Measurements from ENCODE around the gene IQCB1.
A peak's percentile ranks its signal among the peaks of the same experiment; 100 is the strongest.
"Not testable (repeated sequence)": the region's sequence is repeated elsewhere in the genome, so short reads cannot be mapped to it uniquely, and the experiment has no call there.

Gene IQCB1

DNA sequence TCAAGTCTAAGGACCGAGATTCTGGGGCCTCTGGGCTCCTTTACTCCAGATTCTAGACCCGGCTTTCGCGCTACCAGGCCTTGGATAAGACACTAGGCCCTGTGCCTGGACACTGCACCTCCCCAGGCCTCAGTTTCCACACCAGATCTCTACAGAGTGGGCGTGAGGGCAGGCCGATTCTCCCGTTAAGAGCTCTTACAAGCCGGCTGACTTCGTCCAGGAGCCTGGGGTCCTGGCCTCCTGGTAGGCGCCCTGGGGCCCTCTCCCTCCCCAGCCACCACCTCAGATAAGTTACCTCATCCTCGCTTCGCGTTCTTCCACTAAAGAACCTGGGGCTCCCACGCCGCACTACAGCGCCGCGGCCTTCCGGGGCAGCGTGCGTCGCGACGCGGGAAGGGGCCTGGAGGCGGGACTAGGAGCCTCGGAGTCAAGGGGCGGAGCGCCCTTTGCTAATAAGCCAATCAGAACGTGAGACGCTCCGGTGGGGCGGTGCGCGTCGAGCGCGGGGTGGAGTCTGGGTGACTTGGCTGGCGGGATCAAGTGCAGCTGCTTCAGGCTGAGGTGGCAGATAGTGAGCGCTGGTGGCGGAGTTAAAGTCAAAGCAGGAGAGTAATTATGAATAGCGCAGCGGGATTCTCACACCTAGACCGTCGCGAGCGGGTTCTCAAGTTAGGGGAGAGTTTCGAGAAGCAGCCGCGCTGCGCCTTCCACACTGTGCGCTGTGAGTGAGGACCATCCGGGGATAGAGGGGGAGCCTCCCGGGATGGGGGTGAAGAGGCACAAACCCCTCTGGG is at the start of gene IQCB1, which contains the start of gene EAF2:
IQCB1 (minus strand) TSS at position 390 of the 794 bp plus-strand sequence. CDS start 6,100 bp downstream, outside the sequence.
EAF2 (plus strand) TSS at position 539 of the 794 bp plus-strand sequence; CDS start at position 616, 77 bp downstream.
- peak; percentile 89 to 92 for DNase-seq (ENCODE audit: low read depth in 2 of 2)

- no peak for DNase-seq (ENCODE audit: low read depth in 2 of 2)
Measured at GRCh38 chr3:121883507-121883906, 48.6 kb upstream of the IQCB1 start.

- no peak for DNase-seq (ENCODE audit: low read depth in 2 of 2)
Measured at GRCh38 chr3:121878411-121878810, 43.6 kb upstream of the IQCB1 start.

DNA sequence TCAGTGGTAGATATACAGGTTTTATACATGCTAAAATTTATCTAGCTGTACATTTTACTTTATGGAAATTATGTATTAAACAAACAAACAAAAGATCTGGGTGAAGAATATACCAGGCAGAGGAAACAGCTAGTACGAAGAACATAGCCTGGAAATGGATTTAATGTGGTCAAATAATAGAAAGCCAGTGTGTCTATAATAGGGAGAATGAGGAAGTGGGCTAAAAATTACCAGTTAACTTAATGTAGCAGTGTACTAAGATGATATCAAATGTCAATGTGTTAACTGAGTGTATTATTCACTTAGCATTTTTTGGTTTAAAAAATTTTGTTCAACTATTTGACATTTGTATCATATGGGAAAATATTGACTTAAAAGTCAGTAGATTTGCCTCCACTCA is 36.6 kb upstream of the IQCB1 start:
- no peak for DNase-seq (ENCODE audit: low read depth in 2 of 2)

- no peak for DNase-seq (ENCODE audit: low read depth in 2 of 2)
Measured at GRCh38 chr3:121870717-121871116, 35.9 kb upstream of the IQCB1 start.

- no peak for DNase-seq (ENCODE audit: low read depth in 2 of 2)
Measured at GRCh38 chr3:121869736-121870135, 34.9 kb upstream of the IQCB1 start.

GRCh38 chr3:121863801-121864200 is 28.9 kb upstream of the IQCB1 start:
- DNase-seq (ENCODE audit: low read depth in 2 of 2): no peak

- DNase-seq (ENCODE audit: low read depth in 2 of 2): not testable (repeated sequence)
Measured at GRCh38 chr3:121863247-121863646, 28.4 kb upstream of the IQCB1 start.

DNA sequence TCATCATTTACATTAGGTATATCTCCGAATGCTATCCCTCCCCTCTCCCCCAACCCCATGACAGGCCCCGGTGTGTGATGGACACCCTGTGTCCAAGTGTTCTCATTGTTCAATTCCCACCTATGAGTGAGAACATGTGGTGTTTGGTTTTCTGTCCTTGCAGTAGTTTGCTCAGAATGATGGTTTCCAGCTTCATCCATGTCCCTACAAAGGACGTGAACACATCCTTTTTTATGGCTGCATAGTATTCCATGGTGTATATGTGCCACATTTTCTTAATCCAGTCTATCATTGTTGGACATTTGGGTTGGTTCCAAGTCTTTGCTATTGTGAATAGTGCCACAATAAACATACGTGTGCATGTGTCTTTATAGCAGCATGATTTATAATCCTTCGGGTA is 22.9 kb upstream of the IQCB1 start:
- DNase-seq (ENCODE audit: low read depth in 2 of 2): not testable (repeated sequence)

DNA sequence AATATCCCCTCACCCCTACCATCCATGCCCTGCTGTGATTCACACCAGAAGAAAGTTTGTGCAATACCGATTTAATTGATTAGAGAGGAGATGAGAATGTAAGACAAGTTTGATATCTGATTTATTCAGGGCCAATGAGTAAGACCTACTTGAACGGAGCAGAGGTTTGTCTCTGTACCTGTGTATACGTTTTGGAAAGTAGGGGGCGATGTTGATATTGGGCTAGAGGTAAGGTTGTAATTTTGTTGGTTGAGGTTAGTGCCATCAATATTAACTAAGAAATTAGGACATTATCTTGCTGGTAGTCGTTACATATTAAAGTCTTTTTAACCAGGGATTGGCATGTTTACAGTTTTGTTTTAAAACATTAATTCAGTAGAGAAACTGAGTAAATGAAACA is 20.7 kb upstream of the IQCB1 start:
- no peak for DNase-seq (ENCODE audit: low read depth in 2 of 2)

- DNase-seq (ENCODE audit: low read depth in 2 of 2): no peak
Measured at GRCh38 chr3:121852256-121852655, 17.4 kb upstream of the IQCB1 start.

DNA sequence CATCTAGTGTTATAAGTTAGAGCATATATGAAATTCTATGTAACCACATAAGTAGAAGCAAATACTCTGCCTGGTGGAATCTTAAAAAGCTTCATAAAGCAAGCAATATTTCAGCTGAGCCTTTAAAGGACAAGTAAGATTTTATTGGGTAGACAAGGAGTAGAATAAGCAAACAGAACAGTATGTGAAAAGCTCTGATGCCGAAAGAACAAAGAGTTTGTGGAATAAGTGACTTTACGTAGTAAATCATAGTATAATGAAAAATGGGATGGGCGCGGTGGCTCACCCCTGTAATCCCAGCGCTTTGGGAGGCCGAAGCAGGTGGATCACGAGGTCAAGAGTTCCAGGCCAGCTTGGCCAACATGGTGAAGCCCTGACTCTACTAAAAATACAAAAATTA is 10.0 kb upstream of the IQCB1 start:
- DNase-seq (ENCODE audit: low read depth in 2 of 2): no peak

GRCh38 chr3:121839962-121840361 is 5.1 kb upstream of the IQCB1 start:
- no peak for DNase-seq (ENCODE audit: low read depth in 2 of 2)

GRCh38 chr3:121836481-121836880 is 1.6 kb upstream of the IQCB1 start:
- DNase-seq (ENCODE audit: low read depth in 2 of 2): no peak

DNA sequence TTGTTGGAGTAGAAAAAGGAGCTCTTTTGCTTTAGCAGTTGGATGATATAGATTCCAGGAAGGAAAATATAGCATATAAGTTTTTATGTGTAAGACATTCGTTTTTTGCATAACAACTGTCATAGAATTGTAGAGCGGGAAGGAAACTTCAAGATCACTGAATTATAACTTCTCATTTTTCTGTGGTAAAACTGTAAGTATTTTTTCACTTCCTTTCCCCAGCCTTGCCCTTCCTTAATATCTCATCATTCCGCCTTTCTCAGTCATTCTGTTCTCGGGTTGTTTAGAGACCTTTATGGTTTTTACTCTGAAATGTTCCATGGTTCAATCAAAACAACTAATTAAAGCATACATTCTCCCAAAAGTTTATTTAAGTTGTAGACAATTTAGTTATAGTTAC is 1.2 kb upstream of the IQCB1 start:
- no peak for DNase-seq (ENCODE audit: low read depth in 2 of 2)

DNA sequence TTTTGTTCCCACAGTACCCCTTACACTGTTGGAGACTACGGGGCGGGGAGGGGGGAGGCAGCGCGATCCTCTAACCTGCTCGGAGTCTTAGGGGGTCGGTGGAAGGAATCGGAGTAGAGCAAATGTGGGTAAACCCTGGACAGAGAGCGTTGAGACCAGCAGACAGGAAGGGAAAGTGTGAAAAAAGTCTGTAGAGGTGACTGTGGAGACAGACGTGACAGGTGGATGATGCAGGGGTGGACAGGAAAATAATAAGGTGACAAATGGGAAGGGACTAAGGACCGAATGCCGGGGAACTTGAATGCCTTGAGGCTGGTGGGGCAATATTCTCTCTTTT is 573 bp upstream of the IQCB1 start:
- no peak for DNase-seq (ENCODE audit: low read depth in 2 of 2)

DNA sequence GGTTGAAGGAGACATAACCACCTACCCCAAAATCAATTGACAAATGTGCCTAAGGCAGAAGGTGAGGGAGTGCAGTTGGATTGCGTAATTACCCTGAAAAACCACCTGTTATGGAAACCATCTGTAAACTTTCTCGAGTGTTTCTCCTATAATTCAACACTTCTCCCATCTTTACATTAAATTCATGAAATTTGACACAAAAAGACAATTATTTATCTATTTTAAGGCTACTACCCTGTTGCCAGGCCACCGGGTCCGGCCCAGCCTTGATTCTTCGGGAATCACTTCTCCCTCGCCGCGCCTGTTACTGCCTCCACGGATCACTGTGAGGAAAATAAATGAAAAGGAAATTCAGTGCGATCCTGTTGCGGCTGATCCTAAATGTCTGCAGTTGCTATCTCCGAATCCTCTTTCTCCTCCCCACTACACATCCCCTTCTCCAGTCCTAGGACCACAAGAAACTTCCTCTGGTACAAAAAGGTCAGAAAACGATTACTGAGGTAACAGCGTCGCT is 646 bp downstream of the IQCB1 start:
- DNase-seq (ENCODE audit: low read depth in 2 of 2): no peak

DNA sequence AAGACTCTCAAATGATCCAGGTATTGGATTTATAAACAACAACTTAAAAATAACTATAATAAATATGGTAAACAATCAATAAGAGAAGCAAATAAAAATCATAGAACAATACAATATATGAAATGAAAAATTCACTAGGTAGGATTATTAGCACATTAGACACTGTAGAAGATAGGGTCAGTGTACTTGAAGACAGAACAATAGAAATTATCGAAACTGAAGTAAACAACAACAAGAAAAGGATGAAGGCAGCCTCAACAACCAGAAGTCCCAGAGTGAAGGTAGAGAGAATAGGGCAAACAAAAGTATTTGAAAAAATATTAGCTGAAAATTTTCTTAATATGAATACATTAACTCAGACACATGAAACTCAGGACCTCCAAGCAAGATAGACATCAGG is 11.9 kb downstream of the IQCB1 start:
- no peak for DNase-seq (ENCODE audit: low read depth in 2 of 2)

DNA sequence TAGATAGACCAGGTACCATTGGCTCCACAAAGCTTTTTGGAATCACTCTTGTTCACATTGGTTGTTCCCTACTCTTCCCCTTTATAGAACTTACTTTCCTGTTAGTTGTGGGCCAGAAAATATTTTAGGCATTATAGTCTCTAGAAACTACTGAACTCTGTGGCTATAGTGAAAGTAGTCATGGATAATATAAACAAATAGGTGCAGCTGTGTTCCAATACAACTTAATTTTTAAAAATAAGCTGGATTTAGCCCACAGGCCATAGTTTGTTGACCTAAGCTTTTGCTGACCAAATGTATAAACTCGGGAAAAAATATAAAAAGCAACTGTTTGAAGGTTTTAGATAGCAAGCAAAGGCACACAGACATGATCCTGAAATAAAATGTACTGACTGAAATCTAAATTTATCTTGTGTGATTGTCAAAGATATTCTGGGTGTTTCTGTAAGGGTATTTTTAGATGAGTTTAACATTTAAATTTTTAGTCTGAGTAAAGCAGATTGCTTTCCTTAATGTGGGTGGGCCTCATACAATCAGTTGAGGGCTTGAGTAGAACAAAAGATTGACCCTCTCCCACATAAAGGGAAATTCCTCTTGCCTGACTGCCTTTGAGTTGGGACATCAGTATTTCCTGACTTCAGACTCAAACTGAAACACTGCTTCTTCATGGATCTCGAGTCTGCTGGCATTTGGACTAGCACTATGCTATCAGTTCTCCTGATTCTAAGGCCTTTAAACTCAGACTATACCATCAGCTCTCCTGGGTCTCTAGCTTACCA is 13.2 kb downstream of the IQCB1 start:
- no peak for DNase-seq (ENCODE audit: low read depth in 2 of 2)

DNA sequence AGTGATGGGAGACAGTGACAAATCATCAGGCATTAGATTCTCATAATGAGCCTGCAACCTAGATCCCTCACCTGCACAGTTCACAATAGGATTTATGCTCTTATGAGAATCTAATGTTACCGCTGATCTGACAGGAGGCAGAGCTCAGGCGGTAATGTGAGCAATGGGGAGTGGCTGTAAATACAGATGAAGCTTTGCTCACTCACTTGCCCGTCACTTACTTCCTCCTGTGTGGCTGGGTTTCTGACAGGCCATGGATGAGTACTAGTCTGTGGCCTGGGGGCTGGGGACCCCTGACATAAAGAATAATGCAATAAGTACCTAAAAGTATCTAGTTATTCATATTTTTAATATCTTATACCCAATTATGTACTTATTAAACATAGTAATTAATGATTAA is 15.6 kb downstream of the IQCB1 start:
- no peak for DNase-seq (ENCODE audit: low read depth in 2 of 2)

DNA sequence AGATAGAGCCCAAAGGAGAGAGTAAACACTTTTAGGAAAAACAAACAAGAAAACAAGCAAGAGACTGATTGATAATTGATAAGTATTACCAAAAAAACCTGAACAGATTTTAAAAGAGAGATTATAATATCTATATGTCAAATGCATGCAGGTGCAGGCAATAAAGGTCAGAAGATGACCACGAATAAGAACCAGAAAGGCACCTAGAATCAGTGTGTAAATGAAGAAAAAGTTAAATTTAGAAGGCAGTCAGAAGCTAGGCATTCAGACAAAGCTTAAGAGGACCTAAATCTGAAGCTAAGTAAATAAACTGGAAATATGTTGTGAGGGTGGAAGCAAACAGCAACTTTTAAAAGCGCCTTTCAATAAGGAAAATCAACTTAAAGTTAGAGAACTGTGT is 16.3 kb downstream of the IQCB1 start:
- no peak for DNase-seq (ENCODE audit: low read depth in 2 of 2)

GRCh38 chr3:121817753-121818152 is 17.1 kb downstream of the IQCB1 start:
- DNase-seq (ENCODE audit: low read depth in 2 of 2): no peak

DNA sequence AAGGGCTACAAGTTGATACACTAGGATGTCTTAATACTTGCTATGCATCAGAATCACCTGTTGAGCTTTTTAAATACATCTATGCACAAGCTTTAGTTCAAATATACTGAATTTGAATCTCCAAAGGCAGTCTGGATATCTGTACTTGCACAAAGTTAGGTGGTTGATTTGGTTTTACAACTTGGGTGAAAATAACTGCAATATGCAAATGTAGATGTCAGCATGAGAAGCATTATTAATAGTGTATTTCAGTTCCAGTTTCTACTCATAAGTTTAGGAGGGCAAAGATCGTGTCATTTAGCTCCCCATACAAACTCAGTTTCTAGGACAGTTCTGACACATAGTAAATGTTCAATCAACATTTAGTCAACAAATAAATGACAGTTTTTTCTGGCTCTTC is 25.6 kb downstream of the IQCB1 start:
- no peak for DNase-seq (ENCODE audit: low read depth in 2 of 2)
